H1 (cell line): ENCODE data around the gene NAV2. TPM values are rescaled to one million over a fixed set of nuclear protein-coding genes. Genes with fewer than 3 reads are reported as not detected.

ENCODE experiments used
- CTCF ChIA-PET: fragments of 300-600 bp; sonication (Branson Sonifier 250); formaldehyde crosslinking; loops from one replicate; lab custom pipeline; 2021; ENCODE audit not compliant: partially characterized antibody; lab: Charles Lee
- POLR2A ChIA-PET: fragments of 300-600 bp; sonication (Branson Sonifier 250); formaldehyde crosslinking; loops from one replicate; lab custom pipeline; 2021; ENCODE audit warnings: inconsistent platforms; ENCODE audit not compliant: partially characterized antibody; lab: Charles Lee
- DNase-seq, 2 experiments: peaks; one replicate each; pipeline versions ENCODE4 v3.0.0 to v3.0.0-alpha.2; 2010 to 2022; ENCODE audit warnings: low spot score in 2 of 2, low read depth in 1 of 2, mixed read lengths in 1 of 2
- FAIRE-seq: peaks from 2 replicates; lab custom pipeline; 2011; peaks lifted over from hg19 to GRCh38; lab: Jason Lieb, UNC
- H2AFZ ChIP-seq: 2 replicates; pipeline ENCODE4 v1.8.1; 2012; ENCODE audit warnings: low read length, inconsistent platforms
- H2AK5ac ChIP-seq: 2 replicates; pipeline ENCODE4 v1.6.1; 2013; ENCODE audit warnings: low read depth, low read length
- H2BK120ac ChIP-seq: replicated peaks from 2 replicates; pipeline ENCODE3; 2013; ENCODE audit warnings: low read depth, low read length, inconsistent platforms
- H2BK12ac ChIP-seq: 2 replicates; pipeline ENCODE4 v1.6.1; 2013; ENCODE audit warnings: low read depth, low read length
- H2BK15ac ChIP-seq: 2 replicates; pipeline ENCODE4 v1.6.1; 2013; ENCODE audit warnings: low read length
- H2BK20ac ChIP-seq: 2 replicates; pipeline ENCODE4 v1.6.1; 2013; ENCODE audit warnings: low read length
- H2BK5ac ChIP-seq: 2 replicates; pipeline ENCODE4 v1.6.1; 2013; ENCODE audit warnings: low read depth, low read length
- H3K14ac ChIP-seq: 2 replicates; pipeline ENCODE4 v1.6.1; 2013; ENCODE audit warnings: inconsistent platforms; ENCODE audit not compliant: insufficient read length
- H3K18ac ChIP-seq: 2 replicates; pipeline ENCODE4 v1.6.1; 2013; ENCODE audit warnings: low read length; ENCODE audit errors: extremely low read depth
- H3K23ac ChIP-seq: 2 replicates; pipeline ENCODE4 v1.6.1; 2013; ENCODE audit warnings: inconsistent platforms; ENCODE audit not compliant: insufficient read length
- H3K23me2 ChIP-seq: 2 replicates; pipeline ENCODE4 v1.6.1; 2013; ENCODE audit warnings: low read depth, low read length
- H3K27ac ChIP-seq: 2 replicates; pipeline ENCODE4 v1.6.1; 2011; ENCODE audit warnings: low read depth, low read length, inconsistent platforms
- H3K27me3 ChIP-seq, 4 experiments: replicated peaks in 1 of 4; 1 replicate in 1 of 4; 2 replicates in 3 of 4; pipeline versions ENCODE4 v1.6.1 to v1.8.1; 2011 to 2013; ENCODE audit warnings: low read length in 3 of 4, mild to moderate bottlenecking in 3 of 4, inconsistent platforms in 2 of 4, mixed read lengths in 2 of 4, moderate library complexity in 1 of 4; ENCODE audit not compliant: control insufficient read depth in 3 of 4, insufficient read depth in 3 of 4; ENCODE audit errors: extremely low read depth in 1 of 4
- H3K36me3 ChIP-seq, 4 experiments: 2 replicates each; pipeline versions ENCODE4 v1.6.1 to v1.8.1; 2011 to 2013; ENCODE audit warnings: mild to moderate bottlenecking in 4 of 4, low read length in 3 of 4, moderate library complexity in 2 of 4, control low read depth in 1 of 4, inconsistent platforms in 1 of 4; ENCODE audit not compliant: insufficient read depth in 4 of 4, control insufficient read depth in 2 of 4
- H3K4ac ChIP-seq: replicated peaks from 2 replicates; pipeline ENCODE3; 2013; ENCODE audit warnings: low read length, low read depth, mixed read lengths, inconsistent platforms; ENCODE audit not compliant: insufficient read length
- H3K4me1 ChIP-seq, 4 experiments: replicated peaks in 1 of 4; 1 replicate in 1 of 4; 2 replicates in 3 of 4; pipeline versions ENCODE4 v1.6.1 to v1.8.1; 2011 to 2013; ENCODE audit warnings: low read length in 3 of 4, inconsistent platforms in 2 of 4, mixed read lengths in 1 of 4; ENCODE audit not compliant: insufficient read depth in 4 of 4, control insufficient read depth in 3 of 4
- H3K4me2 ChIP-seq, 2 experiments: 2 replicates each; pipeline versions ENCODE4 v1.6.1 to v1.8.1; 2011 to 2013; ENCODE audit warnings: low read depth in 2 of 2, low read length in 2 of 2, control low read depth in 1 of 2, inconsistent platforms in 1 of 2, mild to moderate bottlenecking in 1 of 2; ENCODE audit not compliant: insufficient read depth in 1 of 2
- H3K4me3 ChIP-seq, 4 experiments: fragments of 200-600, 300-600 bp in 1 of 4; sonication (generic), shearing (Covaris generic), sonication (Bioruptor Twin) in 1 of 4; 2 replicates each; pipeline versions ENCODE4 v1.5.1 to v1.8.1; 2011 to 2016; ENCODE audit warnings: low read length in 4 of 4, low read depth in 3 of 4, control low read depth in 2 of 4, inconsistent platforms in 2 of 4, mild to moderate bottlenecking in 2 of 4, mixed read lengths in 1 of 4, moderate library complexity in 1 of 4; ENCODE audit not compliant: insufficient read depth in 2 of 4; ENCODE audit errors: extremely low read depth in 1 of 4
- H3K56ac ChIP-seq: replicated peaks from 2 replicates; pipeline ENCODE3; 2013; ENCODE audit warnings: low read depth, mild to moderate bottlenecking, mixed read lengths, low read length, inconsistent platforms; ENCODE audit not compliant: insufficient read length
- H3K79me1 ChIP-seq: 2 replicates; pipeline ENCODE4 v1.6.1; 2013; ENCODE audit warnings: low read depth, low read length, control low read depth
- H3K79me2 ChIP-seq, 2 experiments: 2 replicates each; pipeline versions ENCODE4 v1.6.1 to v1.8.1; 2012 to 2013; ENCODE audit warnings: low read length in 2 of 2, mild to moderate bottlenecking in 2 of 2, inconsistent platforms in 1 of 2; ENCODE audit not compliant: insufficient read depth in 2 of 2, control insufficient read depth in 1 of 2
- H3K9ac ChIP-seq, 4 experiments: replicated peaks in 1 of 4; 1 replicate in 1 of 4; 2 replicates in 3 of 4; pipeline versions ENCODE4 v1.6.1 to v1.8.1; 2011 to 2013; ENCODE audit warnings: low read depth in 3 of 4, low read length in 3 of 4, control low read depth in 2 of 4, mild to moderate bottlenecking in 2 of 4, moderate library complexity in 2 of 4, inconsistent platforms in 1 of 4; ENCODE audit errors: extremely low read depth in 1 of 4
- H3K9me3 ChIP-seq, 2 experiments: 2 replicates each; pipeline versions ENCODE4 v1.6.1 to v1.8.1; 2012 to 2013; ENCODE audit warnings: mild to moderate bottlenecking in 2 of 2, moderate library complexity in 2 of 2, control low read depth in 1 of 2, inconsistent platforms in 1 of 2, low read depth in 1 of 2, low read length in 1 of 2, mixed read lengths in 1 of 2; ENCODE audit not compliant: insufficient read depth in 2 of 2
- H4K20me1 ChIP-seq, 2 experiments: replicated peaks in 1 of 2; 2 replicates each; pipeline versions ENCODE3 to v1.8.1; 2011 to 2013; ENCODE audit warnings: inconsistent platforms in 2 of 2, low read length in 2 of 2, mild to moderate bottlenecking in 1 of 2; ENCODE audit not compliant: insufficient read depth in 2 of 2, control insufficient read depth in 1 of 2
- H4K5ac ChIP-seq: 2 replicates; pipeline ENCODE4 v1.6.1; 2013; ENCODE audit warnings: low read length, low read depth, mixed read lengths, inconsistent platforms; ENCODE audit not compliant: insufficient read length
- H4K8ac ChIP-seq: 2 replicates; pipeline ENCODE4 v1.8.0; 2013; ENCODE audit warnings: mild to moderate bottlenecking, moderate library complexity, low read length, inconsistent platforms; ENCODE audit not compliant: insufficient read depth; ENCODE audit errors: extremely low read depth
- H4K91ac ChIP-seq: replicated peaks from 2 replicates; pipeline ENCODE3; 2013; ENCODE audit warnings: low read length, mixed read lengths, inconsistent platforms; ENCODE audit not compliant: insufficient read length
- BRCA1 ChIP-seq: IDR thresholded peaks from 2 replicates; pipeline ENCODE4 v1.6.1; 2012; ENCODE audit warnings: low read depth, low read length, improper control_type of control experiment
- CHD1 ChIP-seq: IDR thresholded peaks from 2 replicates; pipeline ENCODE4 v1.6.1; 2012; ENCODE audit warnings: low read depth, low read length, improper control_type of control experiment
- EP300 ChIP-seq, 2 experiments: IDR thresholded peaks; 1 replicate in 1 of 2; 2 replicates in 1 of 2; pipeline ENCODE4 v1.6.1; 2011 to 2012; ENCODE audit warnings: low read depth in 2 of 2, low read length in 2 of 2, mild to moderate bottlenecking in 2 of 2, borderline replicate concordance in 1 of 2, inconsistent platforms in 1 of 2, moderate library complexity in 1 of 2
- GABPA ChIP-seq: IDR thresholded peaks from 2 replicates; pipeline ENCODE4 v1.6.1; 2011; ENCODE audit warnings: mild to moderate bottlenecking, low read length, moderate library complexity, borderline replicate concordance; ENCODE audit not compliant: insufficient read depth
- RNF2 ChIP-seq: fragments of 200-900, 300-1000 bp; sonication (generic); IDR thresholded peaks from 2 replicates; pipeline ENCODE4 v1.7.1; 2016; ENCODE audit warnings: borderline replicate concordance, low read depth, mild to moderate bottlenecking, antibody characterized with exemption, low read length; ENCODE audit not compliant: poor library complexity, severe bottlenecking; ENCODE audit errors: missing control alignments
- WGBS, 2 experiments: shearing (Covaris generic) in 1 of 2; methylation state at CpG; one replicate each; pipeline versions ENCODE4 v1.1.6 to v1.1.7; 2013 to 2015; ENCODE audit warnings: low lambda C conversion rate in 2 of 2, mixed read lengths in 2 of 2, inconsistent platforms in 1 of 2, low coverage in 1 of 2, missing lambda C conversion rate in 1 of 2; ENCODE audit not compliant: insufficient replicate concordance in 2 of 2, insufficient coverage in 1 of 2, insufficient read length in 1 of 2; ENCODE audit errors: extremely low coverage in 1 of 2, missing lambda C conversion rate in 1 of 2; 5-methylcytosine and 5-hydroxymethylcytosine counted together
- polyA plus RNA-seq, 7 experiments: library from polyadenylated mRNA; depleted of rRNA in 3 of 7; stranded (reverse) in 5 of 7; unstranded in 2 of 7; fragments of >200 nt in 5 of 7; fragments of 200-250 nt in 2 of 7; gene quantifications; 1 replicate in 5 of 7; 2 replicates in 1 of 7; 4 replicates in 1 of 7; pipeline versions ENCODE4 v1.2.1 to v1.2.3, GENCODE V29; 2011 to 2013; ENCODE audit warnings: missing spikeins in 2 of 7, mixed read lengths in 2 of 7
- total RNA-seq: library from RNA; stranded (reverse); fragmentation: NEBNext Ultra II Directional; extraction: Animal tissue kit (Norgen Biotek cat#: 25700); gene quantifications from 2 replicates; pipeline ENCODE4 v1.2.1, GENCODE V29; 2021

NAV2 gene
- total and polyA plus RNA-seq, 2 of the 8 experiments (the other 6 are each of a cell fraction or from before 2014, with no cell fraction given) = 35.6 to 73.6 TPM

DNA sequence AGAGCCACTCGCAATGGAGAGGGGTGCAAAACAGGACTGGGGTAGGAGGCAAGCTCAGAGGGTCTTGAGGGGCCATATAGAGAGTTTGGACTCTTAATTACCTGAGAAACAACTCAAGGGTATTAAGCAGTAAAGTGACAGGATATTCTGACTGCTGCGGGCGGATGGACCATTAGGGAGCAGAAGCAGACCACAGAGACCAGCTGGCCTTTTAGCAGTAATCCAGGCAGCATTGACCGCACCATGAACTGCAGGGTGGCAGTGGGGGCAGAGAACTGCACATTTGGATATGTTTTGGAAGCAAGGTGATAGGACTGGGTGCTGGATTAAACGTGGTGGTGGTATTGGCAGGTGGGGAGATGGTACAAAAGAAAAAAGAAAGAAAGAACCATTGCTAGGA lies 322.3 kb downstream of the NAV2 start:
- Histone ChIP-seq H3K27me3 (no peaks in the 10 kb centered on the region), H2AK5ac (no peak overlapping the region; the same call in 1 of the 2 replicates), H3K79me1 (peaks cover 11% of the 10 kb centered on the region; the same call in 1 of the 2 replicates), H3K4me2 (no peak overlapping the region), H3K23ac (no peak overlapping the region), H3K4me3 (no peak overlapping the region), H3K4me1 (peaks cover 10 to 29% (median 25%) of the 10 kb centered on the region in 4 experiments), H2BK15ac (no peak overlapping the region), H3K4ac (no peak overlapping the region), H3K14ac (no peak overlapping the region), H3K9ac (no peak overlapping the region), H2BK12ac (no peak overlapping the region), H2BK5ac (no peak overlapping the region), H4K8ac (no peak overlapping the region), H3K18ac (no peak overlapping the region), H2AFZ (no peak overlapping the region), H2BK20ac (no peak overlapping the region), H2BK120ac (no peak overlapping the region), H3K56ac (no peak overlapping the region), H4K91ac (no peak overlapping the region), H4K20me1 (peaks cover 5 to 12% of the 10 kb centered on the region in 2 experiments), H3K79me2 (peaks cover 3 to 48% of the 10 kb centered on the region in 2 experiments; a peak in 3 of 4 replicates), H4K5ac (no peak overlapping the region), H3K27ac (no peak overlapping the region), H3K9me3 (no peaks in the 10 kb centered on the region), H3K23me2 (no peaks in the 10 kb centered on the region), H3K36me3 (peaks cover 0 to 26% (median 15%) of the 10 kb centered on the region in 4 experiments; a peak in 6 of 8 replicates)
- POLR2A ChIA-PET = interaction anchor here (0.8 to 1.9 kb wide), 3 partner anchors 10 to 33 kb away, joined by 3 to 7 read pairs (median 3); no protein-coding TSS in a partner anchor
- TF ChIP-seq GABPA (no peak), RNF2 (no peak), CHD1 (no peak), BRCA1 (no peak), EP300 (IDR thresholded peaks at IDR 0.05; ENCODE audit: borderline replicate concordance in 1 of 2, low read depth in 2 of 2, low read length in 2 of 2) (no peak)
- no peak for FAIRE-seq
- CTCF ChIA-PET = interaction anchor here (0.8 to 2.1 kb wide), 15 partner anchors 11 to 232 kb away, joined by 3 to 8 read pairs (median 3); no protein-coding TSS in a partner anchor
- no peak for DNase-seq
- 95% methylated on average over 5 of the region's 5 CpGs; no CpG with 5 or more reads in 1 of the 2 experiments for WGBS, 2 experiments
